ENCODE results near the gene PGP.

Gene PGP

GRCh38 chr16:2228161-2228824 lies 13.7 kb upstream of the PGP start:
- Histone ChIP-seq H3F3A (ENCODE audit: insufficient read depth, low read length) (no peaks in the 10 kb centered on the region), H3K9ac (ENCODE audit: low read length) (no peak overlapping the region), H3K4me3 (ENCODE audit: low read depth, low read length, poor library complexity, severe bottlenecking) (no peak overlapping the region), H4K20me1 (ENCODE audit: insufficient read depth, low read length) (no peaks in the 10 kb centered on the region), H3K4me2 (ENCODE audit: low read length) (no peak overlapping the region), H3K4me1 (ENCODE audit: insufficient read depth, low read length, severe bottlenecking) (peaks cover 21% of the 10 kb centered on the region), H3K27ac (ENCODE audit: low read depth, low read length, poor library complexity, severe bottlenecking) (no peak overlapping the region), H3K9me3 (ENCODE audit: low read length) (no peaks in the 10 kb centered on the region), H3K36me3 (ENCODE audit: insufficient read depth, low read length) (peaks cover 52% of the 10 kb centered on the region), H3K27me3 (ENCODE audit: insufficient read depth, low read length) (no peaks in the 10 kb centered on the region), H2AFZ (ENCODE audit: low read length) (no peak overlapping the region), H3K79me2 (ENCODE audit: insufficient read depth, low read length) (peaks cover 18% of the 10 kb centered on the region), H3K9me2 (ENCODE audit: low read depth, low read length) (no peaks in the 10 kb centered on the region)
- TF ChIP-seq CTCF (IDR thresholded peaks at IDR 0.05; ENCODE audit: low read length): no peak
- TF ChIP-seq EZH2 (IDR thresholded peaks at IDR 0.05; ENCODE audit: borderline replicate concordance, low read length): no peak

GRCh38 chr16:2226918-2227317 lies 12.3 kb upstream of the PGP start:
- H3K79me2 ChIP-seq (ENCODE audit: insufficient read depth, low read length): peaks cover 18% of the 10 kb centered on the region
- peaks cover 38% of the 10 kb centered on the region for H3K36me3 ChIP-seq (ENCODE audit: insufficient read depth, low read length)
- no peak overlapping the region for H3K27ac ChIP-seq (ENCODE audit: low read depth, low read length, poor library complexity, severe bottlenecking)
- no peak overlapping the region for H2AFZ ChIP-seq (ENCODE audit: low read length)
- H3F3A ChIP-seq (ENCODE audit: insufficient read depth, low read length): no peaks in the 10 kb centered on the region
- H3K9me2 ChIP-seq (ENCODE audit: low read depth, low read length): no peaks in the 10 kb centered on the region
- H3K9me3 ChIP-seq (ENCODE audit: low read length): no peaks in the 10 kb centered on the region
- TF ChIP-seq EZH2 (IDR thresholded peaks at IDR 0.05; ENCODE audit: borderline replicate concordance, low read length) (no peak), CTCF (IDR thresholded peaks at IDR 0.05; ENCODE audit: low read length) (no peak)
- no peak overlapping the region for H3K4me3 ChIP-seq (ENCODE audit: low read depth, low read length, poor library complexity, severe bottlenecking)
- H3K4me2 ChIP-seq (ENCODE audit: low read length): no peak overlapping the region
- H3K27me3 ChIP-seq (ENCODE audit: insufficient read depth, low read length): no peaks in the 10 kb centered on the region
- H3K9ac ChIP-seq (ENCODE audit: low read length): no peak overlapping the region
- peaks cover 21% of the 10 kb centered on the region for H3K4me1 ChIP-seq (ENCODE audit: insufficient read depth, low read length, severe bottlenecking)
- H4K20me1 ChIP-seq (ENCODE audit: insufficient read depth, low read length): no peaks in the 10 kb centered on the region

GRCh38 chr16:2226245-2226793 lies 11.7 kb upstream of the PGP start:
- Histone ChIP-seq H3K79me2 (ENCODE audit: insufficient read depth, low read length) (peaks cover 18% of the 10 kb centered on the region), H3K36me3 (ENCODE audit: insufficient read depth, low read length) (peaks cover 32% of the 10 kb centered on the region), H3K9me3 (ENCODE audit: low read length) (no peaks in the 10 kb centered on the region), H3K4me2 (ENCODE audit: low read length) (peak overlapping the region; percentile 16; the same call in 1 of the 2 replicates), H3K27me3 (ENCODE audit: insufficient read depth, low read length) (no peaks in the 10 kb centered on the region), H3K4me1 (ENCODE audit: insufficient read depth, low read length, severe bottlenecking) (peaks cover 21% of the 10 kb centered on the region), H3K27ac (ENCODE audit: low read depth, low read length, poor library complexity, severe bottlenecking) (no peak overlapping the region), H3K9me2 (ENCODE audit: low read depth, low read length) (no peaks in the 10 kb centered on the region), H3K9ac (ENCODE audit: low read length) (no peak overlapping the region; the same call in 1 of the 2 replicates), H4K20me1 (ENCODE audit: insufficient read depth, low read length) (no peaks in the 10 kb centered on the region), H3F3A (ENCODE audit: insufficient read depth, low read length) (no peaks in the 10 kb centered on the region), H3K4me3 (ENCODE audit: low read depth, low read length, poor library complexity, severe bottlenecking) (no peak overlapping the region), H2AFZ (ENCODE audit: low read length) (no peak overlapping the region)
- TF ChIP-seq EZH2 (IDR thresholded peaks at IDR 0.05; ENCODE audit: borderline replicate concordance, low read length) (no peak), CTCF (IDR thresholded peaks at IDR 0.05; ENCODE audit: low read length) (no peak)
